ENCODE data around the gene CD7.

DNA sequence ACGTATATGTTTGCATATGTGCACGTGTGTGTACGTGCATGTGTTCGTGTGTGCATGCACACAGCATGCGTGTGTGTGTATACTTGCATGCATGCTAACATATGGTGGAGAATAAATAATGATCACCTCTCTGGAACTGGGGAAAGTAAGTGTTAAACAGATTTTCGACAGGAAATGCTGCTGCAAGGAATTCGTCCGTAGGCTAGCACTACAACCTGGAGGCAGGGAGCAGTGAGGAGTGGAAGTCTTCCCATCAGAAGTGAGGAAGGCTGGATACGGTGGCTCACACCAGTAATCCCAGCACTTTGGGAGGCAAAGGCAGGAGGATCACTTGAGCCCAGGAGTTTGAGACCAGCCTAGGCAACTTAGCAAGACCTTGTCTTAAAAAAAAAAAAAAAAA lies 39.1 kb downstream of the CD7 start:
- TF ChIP-seq, protein P1, sequence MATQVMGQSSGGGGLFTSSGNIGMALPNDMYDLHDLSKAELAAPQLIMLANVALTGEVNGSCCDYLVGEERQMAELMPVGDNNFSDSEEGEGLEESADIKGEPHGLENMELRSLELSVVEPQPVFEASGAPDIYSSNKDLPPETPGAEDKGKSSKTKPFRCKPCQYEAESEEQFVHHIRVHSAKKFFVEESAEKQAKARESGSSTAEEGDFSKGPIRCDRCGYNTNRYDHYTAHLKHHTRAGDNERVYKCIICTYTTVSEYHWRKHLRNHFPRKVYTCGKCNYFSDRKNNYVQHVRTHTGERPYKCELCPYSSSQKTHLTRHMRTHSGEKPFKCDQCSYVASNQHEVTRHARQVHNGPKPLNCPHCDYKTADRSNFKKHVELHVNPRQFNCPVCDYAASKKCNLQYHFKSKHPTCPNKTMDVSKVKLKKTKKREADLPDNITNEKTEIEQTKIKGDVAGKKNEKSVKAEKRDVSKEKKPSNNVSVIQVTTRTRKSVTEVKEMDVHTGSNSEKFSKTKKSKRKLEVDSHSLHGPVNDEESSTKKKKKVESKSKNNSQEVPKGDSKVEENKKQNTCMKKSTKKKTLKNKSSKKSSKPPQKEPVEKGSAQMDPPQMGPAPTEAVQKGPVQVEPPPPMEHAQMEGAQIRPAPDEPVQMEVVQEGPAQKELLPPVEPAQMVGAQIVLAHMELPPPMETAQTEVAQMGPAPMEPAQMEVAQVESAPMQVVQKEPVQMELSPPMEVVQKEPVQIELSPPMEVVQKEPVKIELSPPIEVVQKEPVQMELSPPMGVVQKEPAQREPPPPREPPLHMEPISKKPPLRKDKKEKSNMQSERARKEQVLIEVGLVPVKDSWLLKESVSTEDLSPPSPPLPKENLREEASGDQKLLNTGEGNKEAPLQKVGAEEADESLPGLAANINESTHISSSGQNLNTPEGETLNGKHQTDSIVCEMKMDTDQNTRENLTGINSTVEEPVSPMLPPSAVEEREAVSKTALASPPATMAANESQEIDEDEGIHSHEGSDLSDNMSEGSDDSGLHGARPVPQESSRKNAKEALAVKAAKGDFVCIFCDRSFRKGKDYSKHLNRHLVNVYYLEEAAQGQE (IDR thresholded peaks at IDR 0.05; ENCODE audit: insufficient read depth in 1 of 2, low read depth in 2 of 2, low read length in 1 of 2): no peak
- no peak for TF ChIP-seq SIN3A (IDR thresholded peaks at IDR 0.05; ENCODE audit: borderline replicate concordance, insufficient read depth, low read depth, low read length)
- TF ChIP-seq, protein P2, sequence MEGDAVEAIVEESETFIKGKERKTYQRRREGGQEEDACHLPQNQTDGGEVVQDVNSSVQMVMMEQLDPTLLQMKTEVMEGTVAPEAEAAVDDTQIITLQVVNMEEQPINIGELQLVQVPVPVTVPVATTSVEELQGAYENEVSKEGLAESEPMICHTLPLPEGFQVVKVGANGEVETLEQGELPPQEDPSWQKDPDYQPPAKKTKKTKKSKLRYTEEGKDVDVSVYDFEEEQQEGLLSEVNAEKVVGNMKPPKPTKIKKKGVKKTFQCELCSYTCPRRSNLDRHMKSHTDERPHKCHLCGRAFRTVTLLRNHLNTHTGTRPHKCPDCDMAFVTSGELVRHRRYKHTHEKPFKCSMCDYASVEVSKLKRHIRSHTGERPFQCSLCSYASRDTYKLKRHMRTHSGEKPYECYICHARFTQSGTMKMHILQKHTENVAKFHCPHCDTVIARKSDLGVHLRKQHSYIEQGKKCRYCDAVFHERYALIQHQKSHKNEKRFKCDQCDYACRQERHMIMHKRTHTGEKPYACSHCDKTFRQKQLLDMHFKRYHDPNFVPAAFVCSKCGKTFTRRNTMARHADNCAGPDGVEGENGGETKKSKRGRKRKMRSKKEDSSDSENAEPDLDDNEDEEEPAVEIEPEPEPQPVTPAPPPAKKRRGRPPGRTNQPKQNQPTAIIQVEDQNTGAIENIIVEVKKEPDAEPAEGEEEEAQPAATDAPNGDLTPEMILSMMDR (IDR thresholded peaks at IDR 0.05): no peak

Measured in Panc1 (cell line).